Neural progenitor cell (in vitro differentiated cells): ENCODE data around the gene KRT37. TPM values are rescaled to one million over a fixed set of nuclear protein-coding genes. Genes with fewer than 3 reads are reported as not detected.
"Not testable (repeated sequence)": the region's sequence is repeated elsewhere in the genome, so short reads cannot be mapped to it uniquely, and the experiment has no call there.

Source experiments
- DNase-seq: peaks from one replicate; pipeline ENCODE4 v3.0.0-alpha.2; 2016; ENCODE audit warnings: low spot score
- H2AFZ ChIP-seq: fragments of 200-600 bp; sonication (generic); replicated peaks from 2 replicates; pipeline ENCODE4 v1.6.1; 2016; ENCODE audit warnings: antibody characterized with exemption
- H3F3A ChIP-seq: fragments of 200-600 bp; sonication (generic); 2 replicates; pipeline ENCODE4 v1.6.1; 2016; ENCODE audit warnings: antibody characterized with exemption, low read depth
- H3K27ac ChIP-seq: fragments of 200-600 bp; sonication (generic); 2 replicates; pipeline ENCODE4 v1.5.1; 2016; ENCODE audit warnings: mild to moderate bottlenecking
- H3K27me3 ChIP-seq: fragments of 200-600 bp; sonication (generic); 2 replicates; pipeline ENCODE4 v1.6.1; 2016; ENCODE audit warnings: mild to moderate bottlenecking, moderate library complexity
- H3K36me3 ChIP-seq: fragments of 200-600 bp; sonication (generic); 2 replicates; pipeline ENCODE4 v1.5.1; 2016
- H3K4me1 ChIP-seq: fragments of 200-600 bp; sonication (generic); 2 replicates; pipeline ENCODE4 v1.6.1; 2016; ENCODE audit warnings: mixed run types
- H3K4me2 ChIP-seq: fragments of 200-600 bp; sonication (generic); 2 replicates; pipeline ENCODE4 v1.6.1; 2016
- H3K4me3 ChIP-seq: fragments of 200-600 bp; sonication (generic); 2 replicates; pipeline ENCODE4 v1.5.1; 2016
- H3K79me2 ChIP-seq: fragments of 200-600 bp; sonication (generic); 2 replicates; pipeline ENCODE4 v1.6.1; 2016; ENCODE audit warnings: low read depth
- H3K9ac ChIP-seq: fragments of 200-600 bp; sonication (generic); 2 replicates; pipeline ENCODE4 v1.6.1; 2016
- H3K9me3 ChIP-seq: fragments of 200-600 bp; sonication (generic); 2 replicates; pipeline ENCODE4 v1.5.1; 2016; ENCODE audit warnings: low read depth
- H4K20me1 ChIP-seq: fragments of 200-600 bp; sonication (generic); 2 replicates; pipeline ENCODE4 v1.6.1; 2016; ENCODE audit warnings: low read depth
- H3K27ac Mint-ChIP-seq: 3 replicates; pipeline ENCODE4 v1.8.0; 2021; ENCODE audit warnings: mixed read lengths
- H3K27me3 Mint-ChIP-seq: 2 replicates; pipeline ENCODE4 v1.8.0; 2022; ENCODE audit warnings: low read depth, mild to moderate bottlenecking, inconsistent platforms, moderate library complexity, mixed read lengths; ENCODE audit not compliant: insufficient read depth
- H3K36me3 Mint-ChIP-seq: 3 replicates; pipeline ENCODE4 v1.8.0; 2021; ENCODE audit warnings: mixed read lengths
- H3K4me1 Mint-ChIP-seq: 3 replicates; pipeline ENCODE4 v1.8.0; 2021; ENCODE audit warnings: mixed read lengths
- H3K4me3 Mint-ChIP-seq: 3 replicates; pipeline ENCODE4 v1.8.0; 2021; ENCODE audit warnings: mild to moderate bottlenecking, moderate library complexity, mixed read lengths
- H3K9me3 Mint-ChIP-seq: 3 replicates; pipeline ENCODE4 v1.8.0; 2020; ENCODE audit warnings: mixed read lengths
- CTCF ChIP-seq: fragments of 200-600 bp; sonication (generic); IDR thresholded peaks from 2 replicates; pipeline ENCODE4 v1.5.1; 2017; ENCODE audit warnings: antibody characterized with exemption, mild to moderate bottlenecking
- EZH2 ChIP-seq: fragments of 200-600 bp; sonication (generic); IDR thresholded peaks from 2 replicates; pipeline ENCODE4 v1.6.1; 2017; ENCODE audit warnings: antibody characterized with exemption, mild to moderate bottlenecking, moderate library complexity
- EZH2phosphoT487 ChIP-seq: fragments of 200-600 bp; sonication (generic); IDR thresholded peaks from 2 replicates; pipeline ENCODE4 v1.6.1; 2017; ENCODE audit warnings: antibody characterized with exemption
- total RNA-seq: library from RNA; depleted of rRNA; stranded (reverse); fragments of >200 nt; gene quantifications from 2 replicates; pipeline ENCODE4 v1.2.3, GENCODE V29; 2015; ENCODE audit warnings: low replicate concordance

The KRT37 gene
- total RNA-seq, 1 donor from 2014 or later, result not detected

GRCh38 chr17:41395611-41396010 lies 28.8 kb downstream of the KRT37 start:
- no peak for TF ChIP-seq EZH2phosphoT487
- TF ChIP-seq CTCF, result no peak
- TF ChIP-seq EZH2, result no peak
- no peaks in the 10 kb centered on the region for H3K27me3 ChIP-seq
- no peaks in the 10 kb centered on the region for H3K4me1 ChIP-seq
- H3F3A ChIP-seq, result no peaks in the 10 kb centered on the region
- Mint-ChIP-seq H3K36me3 (no peaks in the 10 kb centered on the region), H3K4me3 (no peak overlapping the region), H3K9me3 (no peaks in the 10 kb centered on the region), H3K27ac (no peak overlapping the region), H3K4me1 (peaks cover under 1% of the 10 kb centered on the region), H3K27me3 (peaks cover 6% of the 10 kb centered on the region)
- H3K9ac ChIP-seq, result no peak overlapping the region
- DNase-seq, result no peak
- no peak overlapping the region for H2AFZ ChIP-seq
- no peaks in the 10 kb centered on the region for H3K36me3 ChIP-seq
- H4K20me1 ChIP-seq, result no peaks in the 10 kb centered on the region
- no peak overlapping the region for H3K4me2 ChIP-seq
- H3K27ac ChIP-seq, result no peak overlapping the region
- H3K79me2 ChIP-seq, result no peaks in the 10 kb centered on the region
- no peak overlapping the region for H3K4me3 ChIP-seq
- H3K9me3 ChIP-seq, result no peaks in the 10 kb centered on the region

GRCh38 chr17:41395044-41395443 lies 29.3 kb downstream of the KRT37 start:
- H3K4me2 ChIP-seq, H3K27me3 ChIP-seq, H3K27ac ChIP-seq, H3K9ac ChIP-seq, H4K20me1 ChIP-seq, H3K9me3 ChIP-seq, H3K79me2 ChIP-seq, H3K36me3 ChIP-seq, H3K27me3 Mint-ChIP-seq, H3K4me3 Mint-ChIP-seq, H3K4me3 ChIP-seq, H3K4me1 ChIP-seq, DNase-seq, H3K27ac Mint-ChIP-seq, H3K36me3 Mint-ChIP-seq, H3K4me1 Mint-ChIP-seq, H3K9me3 Mint-ChIP-seq, H3F3A ChIP-seq: not testable (repeated sequence)
- peak overlapping the region; percentile 57 for H2AFZ ChIP-seq

- no peaks in the 10 kb centered on the region for H3K9me3 Mint-ChIP-seq
- peaks cover 4% of the 10 kb centered on the region for H3K4me1 Mint-ChIP-seq
- Histone ChIP-seq H3K36me3 (no peaks in the 10 kb centered on the region), H3K4me2 (no peak overlapping the region), H2AFZ (peak overlapping the region; percentile 57), H3F3A (no peaks in the 10 kb centered on the region), H3K4me1 (no peaks in the 10 kb centered on the region), H3K4me3 (no peak overlapping the region), H3K9ac (no peak overlapping the region), H3K79me2 (no peaks in the 10 kb centered on the region), H3K27me3 (no peaks in the 10 kb centered on the region), H4K20me1 (no peaks in the 10 kb centered on the region), H3K9me3 (no peaks in the 10 kb centered on the region), H3K27ac (no peak overlapping the region)
- TF ChIP-seq CTCF (no peak), EZH2phosphoT487 (no peak), EZH2 (no peak)
- H3K36me3 Mint-ChIP-seq, result no peaks in the 10 kb centered on the region
- H3K4me3 Mint-ChIP-seq, result no peak overlapping the region
- DNase-seq, result no peak
- peaks cover 10% of the 10 kb centered on the region for H3K27me3 Mint-ChIP-seq
- H3K27ac Mint-ChIP-seq, result no peak overlapping the region
Observed at GRCh38 chr17:41394254-41394996, 30.0 kb downstream of the KRT37 start.

GRCh38 chr17:41393826-41394225 lies 30.6 kb downstream of the KRT37 start:
- Histone ChIP-seq H3F3A (no peaks in the 10 kb centered on the region), H4K20me1 (no peaks in the 10 kb centered on the region), H3K27me3 (no peaks in the 10 kb centered on the region), H3K27ac (no peak overlapping the region), H3K36me3 (no peaks in the 10 kb centered on the region), H2AFZ (no peak overlapping the region), H3K9me3 (no peaks in the 10 kb centered on the region), H3K4me1 (no peaks in the 10 kb centered on the region), H3K4me2 (no peak overlapping the region), H3K9ac (no peak overlapping the region), H3K4me3 (no peak overlapping the region), H3K79me2 (no peaks in the 10 kb centered on the region)
- Mint-ChIP-seq H3K4me1 (peaks cover 4% of the 10 kb centered on the region), H3K4me3 (no peak overlapping the region), H3K36me3 (no peaks in the 10 kb centered on the region), H3K27ac (no peak overlapping the region), H3K27me3 (peaks cover 10% of the 10 kb centered on the region), H3K9me3 (no peaks in the 10 kb centered on the region)
- TF ChIP-seq EZH2phosphoT487, result no peak
- no peak for TF ChIP-seq CTCF
- no peak for TF ChIP-seq EZH2
- no peak for DNase-seq
